HL-60 (cell line): ENCODE results near the gene PITPNB.

ENCODE experiments used
- DNase-seq, 2 experiments: peaks; one replicate each; pipeline ENCODE4 v3.0.0-alpha.2; 2010 to 2020; ENCODE audit warnings: low read depth in 1 of 2, low spot score in 1 of 2
- H3K27ac ChIP-seq: fragments of 250-450 bp; sonication (Bioruptor Pico); replicated peaks from 2 replicates; pipeline ENCODE4 v1.5.1; 2020; ENCODE audit warnings: mild to moderate bottlenecking, moderate library complexity
- H3K27me3 ChIP-seq: fragments of 250-450 bp; sonication (Bioruptor Pico); 2 replicates; pipeline ENCODE4 v1.5.1; 2021; ENCODE audit warnings: mild to moderate bottlenecking, moderate library complexity; ENCODE audit not compliant: insufficient read depth, poor library complexity, severe bottlenecking
- H3K4me3 ChIP-seq: replicated peaks from 2 replicates; pipeline ENCODE4 v1.5.1; 2011; ENCODE audit warnings: mild to moderate bottlenecking, control low read depth, low read length; ENCODE audit not compliant: insufficient read depth
- CTCF ChIP-seq: IDR thresholded peaks from one replicate; pipeline ENCODE4 v1.5.1; 2011; ENCODE audit warnings: low read length, control low read depth, inconsistent platforms; ENCODE audit not compliant: insufficient read depth
- GABPA ChIP-seq: IDR thresholded peaks from 2 replicates; pipeline ENCODE4 v1.6.1; 2012; ENCODE audit warnings: low read depth
- POLR2AphosphoS5 ChIP-seq: IDR thresholded peaks from 2 replicates; pipeline ENCODE4 v1.6.1; 2012; ENCODE audit warnings: low read depth
- REST ChIP-seq: IDR thresholded peaks from 2 replicates; pipeline ENCODE4 v1.6.1; 2012; ENCODE audit warnings: low read depth; ENCODE audit not compliant: insufficient replicate concordance
- SPI1 ChIP-seq: IDR thresholded peaks from 2 replicates; pipeline ENCODE4 v1.6.1; 2012; ENCODE audit warnings: low read depth, mild to moderate bottlenecking, borderline replicate concordance

Gene PITPNB

GRCh38 chr22:27845644-27846043, 73.4 kb downstream of the PITPNB start:
- no peaks in the 10 kb centered on the region for H3K27me3 ChIP-seq
- no peak for DNase-seq
- H3K27ac ChIP-seq, result no peak overlapping the region
- TF ChIP-seq GABPA, result no peak
- TF ChIP-seq REST, result no peak
- no peak for TF ChIP-seq SPI1
- no peak for TF ChIP-seq CTCF
- TF ChIP-seq POLR2AphosphoS5, result no peak
- no peak overlapping the region for H3K4me3 ChIP-seq

GRCh38 chr22:27844656-27845591, 74.1 kb downstream of the PITPNB start:
- H3K27ac ChIP-seq, result no peak overlapping the region
- DNase-seq, result no peak
- TF ChIP-seq REST (no peak), GABPA (no peak), SPI1 (no peak), CTCF (no peak), POLR2AphosphoS5 (no peak)
- no peak overlapping the region for H3K4me3 ChIP-seq
- no peaks in the 10 kb centered on the region for H3K27me3 ChIP-seq

GRCh38 chr22:27844256-27844655, 74.8 kb downstream of the PITPNB start:
- Histone ChIP-seq H3K4me3 (no peak overlapping the region), H3K27me3 (no peaks in the 10 kb centered on the region), H3K27ac (no peak overlapping the region)
- no peak for DNase-seq
- no peak for TF ChIP-seq SPI1
- TF ChIP-seq POLR2AphosphoS5, result no peak
- TF ChIP-seq GABPA, result no peak
- TF ChIP-seq CTCF, result no peak
- no peak for TF ChIP-seq REST
